NCI-H345 treated with DMSO at 0.1 percent for 48 hours (cell line): ENCODE measurements around the gene DNMT3B.

Experiments
- DNase-seq: peaks from one replicate; lab custom pipeline; 2025; ENCODE audit not compliant: unreplicated experiment; lab: John Stamatoyannopoulos, UW

DNMT3B gene

GRCh38 chr20:32849577-32849976 is 87.4 kb downstream of the DNMT3B start:
- DNase-seq = no peak

DNA sequence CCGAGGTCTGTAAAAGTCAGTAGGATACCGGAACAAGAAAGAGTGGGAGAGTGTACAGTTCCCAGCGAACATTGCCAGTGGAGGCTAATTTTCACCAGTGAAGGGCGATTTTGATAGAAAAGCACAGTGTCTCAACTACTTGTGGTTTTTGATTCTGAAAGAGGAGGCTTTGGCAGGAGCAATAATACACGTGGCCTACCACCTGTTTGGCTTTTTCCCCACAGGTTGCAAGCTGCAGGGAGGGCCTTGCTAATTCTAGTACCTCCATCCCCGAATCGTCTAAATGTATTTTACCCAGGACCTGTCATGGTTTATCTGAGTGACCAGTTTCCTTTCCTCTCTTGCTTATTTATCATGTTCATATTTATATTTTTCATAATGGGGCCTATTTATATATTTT is 93.2 kb downstream of the DNMT3B start:
- DNase-seq = no peak

DNA sequence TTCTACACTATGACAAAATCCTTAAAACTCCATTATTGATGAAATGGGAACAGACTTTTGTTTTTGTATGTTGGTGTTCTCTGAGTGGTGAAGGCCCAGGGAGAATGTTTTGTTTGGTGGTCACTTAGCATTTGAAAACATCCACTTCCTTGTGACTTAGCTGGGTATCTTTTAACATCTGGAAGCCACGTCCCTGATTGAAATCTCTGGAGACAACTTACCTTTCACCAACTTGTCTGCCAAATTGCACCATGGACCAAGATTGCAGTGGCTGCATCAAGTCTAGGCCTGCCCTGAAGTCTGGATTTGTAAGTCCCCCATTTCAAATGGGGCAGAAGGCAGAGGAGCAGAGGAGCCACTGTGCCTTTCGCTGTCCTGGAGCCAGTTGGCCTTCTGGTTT is 96.0 kb downstream of the DNMT3B start:
- no peak for DNase-seq
